Measurements from ENCODE around the gene NTRK1. TPM values are rescaled to one million over a fixed set of nuclear protein-coding genes. Genes with fewer than 3 reads are reported as not detected.

The NTRK1 gene
- total RNA-seq, 1 donor from 2014 or later = 0.52 TPM

GRCh38 chr1:156836041-156836654 lies 24.5 kb upstream of the NTRK1 start:
- no peaks in the 10 kb centered on the region for H3K9me3 ChIP-seq (ENCODE audit: control insufficient read depth in 3 of 3, low read length in 3 of 3)
- no peak overlapping the region for H3K9ac ChIP-seq (ENCODE audit: low read depth in 1 of 3, low read length in 3 of 3)
- H3K4me1 ChIP-seq (ENCODE audit: control insufficient read depth in 3 of 3, insufficient read depth in 3 of 3, low read length in 3 of 3) = no peaks in the 10 kb centered on the region
- peaks cover 15 to 58% (median 28%) of the 10 kb centered on the region in 3 donors for H3K27me3 ChIP-seq (ENCODE audit: control insufficient read depth in 3 of 3, insufficient read depth in 3 of 3, low read length in 3 of 3)
- no peak overlapping the region for H3K4me3 ChIP-seq (ENCODE audit: low read length in 3 of 3)
- no peak overlapping the region for H3K27ac ChIP-seq (ENCODE audit: low read depth, low read length)
- H3K36me3 ChIP-seq (ENCODE audit: control insufficient read depth in 3 of 3, insufficient read depth in 3 of 3, low read length in 3 of 3) = no peaks in the 10 kb centered on the region

- H3K27me3 ChIP-seq (ENCODE audit: control insufficient read depth in 3 of 3, insufficient read depth in 3 of 3, low read length in 3 of 3) = peaks cover 9 to 57% (median 36%) of the 10 kb centered on the region in 3 donors
- no peak overlapping the region for H3K4me3 ChIP-seq (ENCODE audit: low read length in 3 of 3)
- no peaks in the 10 kb centered on the region for H3K36me3 ChIP-seq (ENCODE audit: control insufficient read depth in 3 of 3, insufficient read depth in 3 of 3, low read length in 3 of 3)
- no peaks in the 10 kb centered on the region for H3K9me3 ChIP-seq (ENCODE audit: control insufficient read depth in 3 of 3, low read length in 3 of 3)
- no peak overlapping the region for H3K27ac ChIP-seq (ENCODE audit: low read depth, low read length)
- H3K4me1 ChIP-seq (ENCODE audit: control insufficient read depth in 3 of 3, insufficient read depth in 3 of 3, low read length in 3 of 3) = no peaks in the 10 kb centered on the region
- no peak overlapping the region for H3K9ac ChIP-seq (ENCODE audit: low read depth in 1 of 3, low read length in 3 of 3)
Measured at GRCh38 chr1:156836892-156837291, 23.8 kb upstream of the NTRK1 start.

DNA sequence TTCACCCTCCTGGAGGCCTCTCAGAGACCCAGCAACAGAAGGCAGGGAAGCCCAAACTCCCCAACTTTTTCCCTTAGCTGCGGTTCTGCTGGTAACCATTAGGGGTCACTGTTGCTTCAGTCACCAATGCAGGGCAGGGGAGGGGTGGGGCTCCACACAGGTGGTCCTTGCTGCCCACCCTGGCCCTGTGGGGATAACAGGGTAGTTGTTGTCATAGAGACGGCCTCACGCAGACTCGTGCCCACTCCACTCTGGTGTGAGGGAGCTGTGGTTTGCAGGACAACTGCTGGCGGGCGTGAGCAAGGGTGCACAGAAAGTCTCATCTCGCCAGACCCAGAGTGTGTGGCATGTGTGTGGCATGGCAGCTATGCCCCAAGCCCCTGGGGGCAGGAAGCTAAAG lies 21.7 kb upstream of the NTRK1 start:
- H3K4me1 ChIP-seq (ENCODE audit: control insufficient read depth in 3 of 3, insufficient read depth in 3 of 3, low read length in 3 of 3) = no peaks in the 10 kb centered on the region
- H3K9ac ChIP-seq (ENCODE audit: low read depth in 1 of 3, low read length in 3 of 3) = no peak overlapping the region
- no peaks in the 10 kb centered on the region for H3K9me3 ChIP-seq (ENCODE audit: control insufficient read depth in 3 of 3, low read length in 3 of 3)
- H3K4me3 ChIP-seq (ENCODE audit: low read length in 3 of 3) = no peak overlapping the region
- no peak overlapping the region for H3K27ac ChIP-seq (ENCODE audit: low read depth, low read length)
- H3K27me3 ChIP-seq (ENCODE audit: control insufficient read depth in 3 of 3, insufficient read depth in 3 of 3, low read length in 3 of 3) = peaks cover 14 to 64% (median 51%) of the 10 kb centered on the region in 3 donors
- no peaks in the 10 kb centered on the region for H3K36me3 ChIP-seq (ENCODE audit: control insufficient read depth in 3 of 3, insufficient read depth in 3 of 3, low read length in 3 of 3)

DNA sequence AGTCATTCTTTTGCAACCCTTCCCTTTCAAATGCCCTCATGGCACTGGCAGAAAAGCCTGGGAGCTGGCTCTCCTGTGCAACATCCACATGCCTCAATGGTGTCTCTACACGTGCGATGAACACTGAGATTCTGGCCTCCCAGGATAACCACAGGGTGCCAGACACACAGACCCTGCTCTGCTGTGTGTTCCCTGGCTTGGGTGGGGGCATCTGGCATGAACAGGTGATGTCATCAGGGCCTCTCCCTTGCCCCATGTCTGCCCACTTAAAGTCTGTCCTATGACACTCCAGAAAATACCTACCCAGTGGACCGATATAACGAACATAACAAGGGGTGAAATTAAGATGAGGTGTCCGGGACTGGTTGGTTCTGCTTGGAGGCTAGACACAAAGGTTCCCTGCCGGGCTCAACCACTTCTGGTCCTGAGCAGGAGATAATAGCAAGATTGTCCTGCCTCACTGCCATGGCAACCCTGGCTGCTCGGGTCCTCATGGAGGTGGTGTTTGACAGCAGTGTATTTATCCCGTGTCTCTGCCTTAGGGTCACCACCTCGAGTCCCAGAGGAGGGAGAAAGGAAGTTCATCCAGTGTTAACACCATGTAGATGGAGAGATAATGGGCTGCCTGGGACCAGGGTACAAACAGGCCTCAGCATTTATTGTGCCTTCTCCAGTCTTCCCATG lies 21.1 kb upstream of the NTRK1 start:
- Histone ChIP-seq H3K9me3 (ENCODE audit: control insufficient read depth in 3 of 3, low read length in 3 of 3) (no peaks in the 10 kb centered on the region), H3K4me3 (ENCODE audit: low read length in 3 of 3) (no peak overlapping the region), H3K27ac (ENCODE audit: low read depth, low read length) (no peak overlapping the region), H3K4me1 (ENCODE audit: control insufficient read depth in 3 of 3, insufficient read depth in 3 of 3, low read length in 3 of 3) (peaks cover 0 to 2% (median 0%) of the 10 kb centered on the region in 3 donors), H3K9ac (ENCODE audit: low read depth in 1 of 3, low read length in 3 of 3) (no peak overlapping the region), H3K27me3 (ENCODE audit: control insufficient read depth in 3 of 3, insufficient read depth in 3 of 3, low read length in 3 of 3) (peaks cover 20 to 66% (median 54%) of the 10 kb centered on the region in 3 donors), H3K36me3 (ENCODE audit: control insufficient read depth in 3 of 3, insufficient read depth in 3 of 3, low read length in 3 of 3) (no peaks in the 10 kb centered on the region)

DNA sequence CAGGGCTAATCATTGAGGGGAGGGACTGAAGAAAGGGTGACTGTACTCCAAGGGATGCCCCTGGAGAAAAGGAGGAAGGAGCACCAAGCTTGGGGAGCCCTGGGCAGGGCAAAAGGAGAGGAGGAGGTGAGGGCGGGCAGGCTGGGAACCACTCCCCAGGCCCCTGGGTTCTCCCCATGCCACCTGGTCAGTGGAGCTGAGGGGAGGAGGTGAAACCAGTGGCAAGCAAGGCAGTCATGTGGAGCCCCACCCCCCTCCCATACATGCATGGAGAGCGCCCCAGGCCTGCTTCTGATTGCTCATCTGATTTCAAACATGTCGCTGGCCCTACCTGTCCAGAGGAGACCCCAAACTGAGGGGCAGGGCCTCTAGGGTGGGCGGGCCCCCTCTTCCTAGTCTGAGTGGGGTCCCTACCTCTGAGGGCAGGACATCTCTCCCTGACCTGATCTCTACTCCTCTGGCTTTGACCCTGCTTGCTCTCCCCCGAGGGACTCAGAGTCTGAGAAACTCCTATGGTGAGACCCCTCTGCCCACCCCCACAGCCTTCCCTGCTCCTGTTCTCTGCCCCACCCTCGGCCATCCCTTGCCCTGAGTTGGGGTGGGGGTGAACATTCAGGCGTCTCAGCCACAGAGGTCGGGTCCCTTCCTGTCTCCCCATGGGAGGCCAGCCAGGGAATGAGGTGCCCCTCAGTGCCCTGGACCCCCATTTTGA lies 20.3 kb upstream of the NTRK1 start:
- no peak overlapping the region for H3K4me3 ChIP-seq (ENCODE audit: low read length in 3 of 3)
- H3K27ac ChIP-seq (ENCODE audit: low read depth, low read length) = no peak overlapping the region
- H3K4me1 ChIP-seq (ENCODE audit: control insufficient read depth in 3 of 3, insufficient read depth in 3 of 3, low read length in 3 of 3) = peaks cover 0 to 5% (median 5%) of the 10 kb centered on the region in 3 donors
- no peaks in the 10 kb centered on the region for H3K9me3 ChIP-seq (ENCODE audit: control insufficient read depth in 3 of 3, low read length in 3 of 3)
- no peaks in the 10 kb centered on the region for H3K36me3 ChIP-seq (ENCODE audit: control insufficient read depth in 3 of 3, insufficient read depth in 3 of 3, low read length in 3 of 3)
- peaks cover 27 to 74% (median 62%) of the 10 kb centered on the region in 3 donors for H3K27me3 ChIP-seq (ENCODE audit: control insufficient read depth in 3 of 3, insufficient read depth in 3 of 3, low read length in 3 of 3)
- H3K9ac ChIP-seq (ENCODE audit: low read depth in 1 of 3, low read length in 3 of 3) = no peak overlapping the region

- Histone ChIP-seq H3K4me3 (ENCODE audit: low read length in 3 of 3) (no peak overlapping the region), H3K9ac (ENCODE audit: low read depth in 1 of 3, low read length in 3 of 3) (no peak overlapping the region), H3K4me1 (ENCODE audit: control insufficient read depth in 3 of 3, insufficient read depth in 3 of 3, low read length in 3 of 3) (peaks cover 0 to 5% (median 5%) of the 10 kb centered on the region in 3 donors), H3K36me3 (ENCODE audit: control insufficient read depth in 3 of 3, insufficient read depth in 3 of 3, low read length in 3 of 3) (no peaks in the 10 kb centered on the region), H3K27ac (ENCODE audit: low read depth, low read length) (no peak overlapping the region), H3K9me3 (ENCODE audit: control insufficient read depth in 3 of 3, low read length in 3 of 3) (no peaks in the 10 kb centered on the region), H3K27me3 (ENCODE audit: control insufficient read depth in 3 of 3, insufficient read depth in 3 of 3, low read length in 3 of 3) (peaks cover 28 to 79% (median 66%) of the 10 kb centered on the region in 3 donors)
Measured at GRCh38 chr1:156840898-156841279, 19.8 kb upstream of the NTRK1 start.

GRCh38 chr1:156841295-156841855 lies 19.3 kb upstream of the NTRK1 start:
- Histone ChIP-seq H3K27me3 (ENCODE audit: control insufficient read depth in 3 of 3, insufficient read depth in 3 of 3, low read length in 3 of 3) (peaks cover 31 to 84% (median 67%) of the 10 kb centered on the region in 3 donors), H3K9ac (ENCODE audit: low read depth in 1 of 3, low read length in 3 of 3) (no peak overlapping the region), H3K4me3 (ENCODE audit: low read length in 3 of 3) (no peak overlapping the region), H3K4me1 (ENCODE audit: control insufficient read depth in 3 of 3, insufficient read depth in 3 of 3, low read length in 3 of 3) (peaks cover 0 to 5% (median 5%) of the 10 kb centered on the region in 3 donors), H3K36me3 (ENCODE audit: control insufficient read depth in 3 of 3, insufficient read depth in 3 of 3, low read length in 3 of 3) (no peaks in the 10 kb centered on the region), H3K9me3 (ENCODE audit: control insufficient read depth in 3 of 3, low read length in 3 of 3) (no peaks in the 10 kb centered on the region), H3K27ac (ENCODE audit: low read depth, low read length) (no peak overlapping the region)

DNA sequence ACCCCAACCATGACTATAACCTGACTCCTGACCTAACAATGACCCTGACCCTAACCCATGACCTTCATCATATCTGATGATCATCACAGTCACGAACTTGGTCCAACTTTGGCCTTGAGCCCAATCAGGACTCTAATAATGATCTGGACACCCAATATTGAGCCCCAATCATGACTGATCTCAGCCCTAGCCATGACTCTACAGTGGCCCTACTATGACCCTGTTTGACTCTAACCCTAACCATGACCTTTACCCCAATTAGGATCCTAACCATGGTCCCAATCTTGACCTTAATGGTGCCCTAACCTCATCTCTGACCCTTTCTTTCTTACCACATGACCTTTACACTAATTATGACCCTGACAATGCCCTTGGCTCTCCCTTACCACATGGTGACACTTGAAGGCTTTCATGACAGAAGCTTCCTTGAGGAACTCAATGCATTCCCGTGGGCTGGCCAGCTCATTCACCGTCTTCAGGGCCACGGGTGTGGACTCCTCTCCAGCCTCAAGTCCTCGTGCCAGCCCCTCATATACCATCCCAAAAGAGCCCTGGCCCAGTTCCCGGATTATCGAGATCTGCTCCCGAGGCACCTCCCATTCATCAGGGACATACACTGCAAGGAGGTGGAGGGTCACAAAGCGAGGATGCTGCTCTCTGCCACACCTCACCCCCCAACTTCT lies 17.9 kb upstream of the NTRK1 start:
- H3K36me3 ChIP-seq (ENCODE audit: control insufficient read depth in 3 of 3, insufficient read depth in 3 of 3, low read length in 3 of 3) = no peaks in the 10 kb centered on the region
- H3K4me1 ChIP-seq (ENCODE audit: control insufficient read depth in 3 of 3, insufficient read depth in 3 of 3, low read length in 3 of 3) = peaks cover 1 to 5% (median 5%) of the 10 kb centered on the region in 3 donors
- H3K9ac ChIP-seq (ENCODE audit: low read depth in 1 of 3, low read length in 3 of 3) = no peak overlapping the region
- peaks cover 33 to 82% (median 65%) of the 10 kb centered on the region in 3 donors for H3K27me3 ChIP-seq (ENCODE audit: control insufficient read depth in 3 of 3, insufficient read depth in 3 of 3, low read length in 3 of 3)
- H3K4me3 ChIP-seq (ENCODE audit: low read length in 3 of 3) = no peak overlapping the region
- H3K9me3 ChIP-seq (ENCODE audit: control insufficient read depth in 3 of 3, low read length in 3 of 3) = no peaks in the 10 kb centered on the region
- no peak overlapping the region for H3K27ac ChIP-seq (ENCODE audit: low read depth, low read length)

DNA sequence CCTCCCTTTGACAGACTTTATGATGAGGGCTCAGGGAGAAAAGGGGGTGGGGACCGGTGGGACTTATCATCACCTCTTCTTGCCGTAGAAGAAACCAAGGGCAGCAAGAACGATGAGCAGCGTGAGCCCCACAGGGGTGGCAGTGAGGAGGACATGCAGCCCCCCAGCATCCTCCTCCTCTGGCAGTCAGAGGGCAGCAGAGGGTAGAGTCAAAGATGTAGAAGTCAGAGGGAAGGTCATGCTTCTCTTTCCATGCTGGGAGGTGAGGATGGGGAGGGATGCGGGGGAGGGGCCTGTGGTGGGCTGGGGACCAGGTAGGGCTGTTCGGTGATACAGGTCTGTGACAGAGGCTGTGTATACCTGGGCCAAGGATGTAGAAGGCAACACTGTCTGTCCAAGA lies 16.6 kb upstream of the NTRK1 start:
- Histone ChIP-seq H3K27me3 (ENCODE audit: control insufficient read depth in 3 of 3, insufficient read depth in 3 of 3, low read length in 3 of 3) (peaks cover 38 to 79% (median 70%) of the 10 kb centered on the region in 3 donors), H3K4me1 (ENCODE audit: control insufficient read depth in 3 of 3, insufficient read depth in 3 of 3, low read length in 3 of 3) (peaks cover 2 to 5% (median 5%) of the 10 kb centered on the region in 3 donors), H3K27ac (ENCODE audit: low read depth, low read length) (no peak overlapping the region), H3K36me3 (ENCODE audit: control insufficient read depth in 3 of 3, insufficient read depth in 3 of 3, low read length in 3 of 3) (no peaks in the 10 kb centered on the region), H3K4me3 (ENCODE audit: low read length in 3 of 3) (no peak overlapping the region), H3K9me3 (ENCODE audit: control insufficient read depth in 3 of 3, low read length in 3 of 3) (no peaks in the 10 kb centered on the region), H3K9ac (ENCODE audit: low read depth in 1 of 3, low read length in 3 of 3) (no peak overlapping the region)

All from skeletal muscle tissue (tissue), 4 donors.